Gastrocnemius medialis (tissue), 4 donors: ENCODE results near the gene SPDYA. TPM values are rescaled to one million over a fixed set of nuclear protein-coding genes. Genes with fewer than 3 reads are reported as not detected.

Experiments
- ATAC-seq, 2 donors: fragments of 150-250 bp; one replicate each; pipeline ENCODE4 v1.9.1; 2016
- DNase-seq, 2 donors: peaks; one replicate each; pipeline ENCODE4 v3.0.0-alpha.2; 2019
- H3K27ac ChIP-seq, 4 donors: fragments of 200-600 bp; sonication (generic); 1 replicate in 1 of 4; 2 replicates in 3 of 4; pipeline ENCODE4 v1.5.1; 2016 to 2018; ENCODE audit warnings: mild to moderate bottlenecking in 2 of 4, moderate library complexity in 1 of 4
- H3K27me3 ChIP-seq, 3 donors: fragments of 200-600 bp; sonication (generic) in 2 of 3; 1 replicate in 1 of 3; 2 replicates in 2 of 3; pipeline versions ENCODE4 v1.5.1 to v1.6.0; 2016 to 2019; ENCODE audit warnings: mild to moderate bottlenecking in 1 of 3, moderate library complexity in 1 of 3
- H3K36me3 ChIP-seq, 2 donors: fragments of 200-600 bp; sonication (generic) in 1 of 2; one replicate each; pipeline ENCODE4 v1.5.1; 2017 to 2018
- H3K4me1 ChIP-seq, 2 donors: fragments of 200-600 bp; sonication (generic) in 1 of 2; one replicate each; pipeline ENCODE4 v1.5.1; 2016 to 2017; ENCODE audit warnings: mild to moderate bottlenecking in 2 of 2
- H3K4me3 ChIP-seq, 4 donors: fragments of 200-600 bp; sonication (generic) in 3 of 4; 1 replicate in 1 of 4; 2 replicates in 3 of 4; pipeline ENCODE4 v1.5.1; 2016 to 2019; ENCODE audit warnings: mild to moderate bottlenecking in 2 of 4
- H3K9me3 ChIP-seq, 3 donors: fragments of 200-600 bp; sonication (generic) in 2 of 3; 1 replicate in 1 of 3; 2 replicates in 2 of 3; pipeline ENCODE4 v1.5.1; 2016 to 2019
- POLR2A ChIP-seq, 2 donors: fragments of 450-650 bp; IDR thresholded peaks; one replicate each; pipeline ENCODE4 v1.6.1; 2017; ENCODE audit warnings: antibody characterized with exemption in 2 of 2, mild to moderate bottlenecking in 2 of 2, moderate library complexity in 2 of 2
- in situ Hi-C, 4 donors: fragments of 200-750 bp; cut with MboI; loops; one replicate each; pipeline versions ENCODE4 v1.15.0 to v1.8.0; 2017; ENCODE audit warnings: low sequenced_read_pairs in 4 of 4
- intact Hi-C: fragments of 100-400 bp; cut with DNase I; formaldehyde crosslinking; loops from one replicate; pipeline ENCODE4 v1.15.1; 2023; ENCODE audit warnings: low total_unique reads
- total RNA-seq, 4 donors: library from RNA; depleted of rRNA; stranded (reverse); fragments of >200 nt; gene quantifications; one replicate each; pipeline versions ENCODE4 v1.1.0 to v1.2.3, GENCODE V29; 2016
- TF ChIP-seq, protein P1 (sequence below), 5 experiments: fragments of 450-650 bp in 3 of 5; fragments of 200-600 bp in 2 of 5; sonication (generic) in 2 of 5; IDR thresholded peaks in 4 of 5; conservative IDR thresholded peaks in 1 of 5; 1 replicate in 4 of 5; 2 replicates in 1 of 5; pipeline ENCODE4 v1.5.1; 2016 to 2019; ENCODE audit warnings: antibody characterized with exemption in 5 of 5, mild to moderate bottlenecking in 3 of 5, moderate library complexity in 3 of 5

Gene SPDYA
- total RNA-seq, 4 donors from 2014 or later = 0.31 TPM; not detected in 3

DNA sequence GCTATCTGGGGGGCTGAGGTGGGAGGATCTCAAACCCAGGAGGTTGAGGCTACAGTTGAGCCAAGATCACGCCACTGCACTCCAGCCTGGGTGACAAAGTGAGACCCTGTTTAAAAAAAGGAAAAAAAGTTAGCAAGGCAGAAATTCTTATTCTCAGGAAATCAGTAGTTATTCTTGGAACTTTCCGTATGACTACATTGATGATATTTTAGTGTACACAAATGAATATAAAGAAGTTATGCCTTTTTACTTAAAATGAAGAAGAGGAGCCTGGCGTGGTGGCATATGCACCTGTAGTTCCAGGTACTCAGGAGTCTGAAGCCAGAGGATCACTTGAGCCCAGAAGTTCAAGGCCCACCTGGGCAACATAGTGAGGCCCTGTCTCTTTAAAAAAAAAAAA is 7.4 kb downstream of the SPDYA start:
- H3K9me3 ChIP-seq = no peaks in the 10 kb centered on the region
- no peaks in the 10 kb centered on the region for H3K36me3 ChIP-seq
- no peak for TF ChIP-seq POLR2A (IDR thresholded peaks at IDR 0.05)
- TF ChIP-seq, protein P1, sequence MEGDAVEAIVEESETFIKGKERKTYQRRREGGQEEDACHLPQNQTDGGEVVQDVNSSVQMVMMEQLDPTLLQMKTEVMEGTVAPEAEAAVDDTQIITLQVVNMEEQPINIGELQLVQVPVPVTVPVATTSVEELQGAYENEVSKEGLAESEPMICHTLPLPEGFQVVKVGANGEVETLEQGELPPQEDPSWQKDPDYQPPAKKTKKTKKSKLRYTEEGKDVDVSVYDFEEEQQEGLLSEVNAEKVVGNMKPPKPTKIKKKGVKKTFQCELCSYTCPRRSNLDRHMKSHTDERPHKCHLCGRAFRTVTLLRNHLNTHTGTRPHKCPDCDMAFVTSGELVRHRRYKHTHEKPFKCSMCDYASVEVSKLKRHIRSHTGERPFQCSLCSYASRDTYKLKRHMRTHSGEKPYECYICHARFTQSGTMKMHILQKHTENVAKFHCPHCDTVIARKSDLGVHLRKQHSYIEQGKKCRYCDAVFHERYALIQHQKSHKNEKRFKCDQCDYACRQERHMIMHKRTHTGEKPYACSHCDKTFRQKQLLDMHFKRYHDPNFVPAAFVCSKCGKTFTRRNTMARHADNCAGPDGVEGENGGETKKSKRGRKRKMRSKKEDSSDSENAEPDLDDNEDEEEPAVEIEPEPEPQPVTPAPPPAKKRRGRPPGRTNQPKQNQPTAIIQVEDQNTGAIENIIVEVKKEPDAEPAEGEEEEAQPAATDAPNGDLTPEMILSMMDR (IDR thresholded peaks at IDR 0.05 in 4 of 5, conservative IDR thresholded peaks at IDR 0.05 in 1 of 5) = no peak
- intact Hi-C loops (no loop called here), in situ Hi-C loops (loop anchor here in 3 of 4 donors (25.0 kb wide), 1 partner anchor 369 kb away; no protein-coding TSS in a partner anchor)
- H3K27ac ChIP-seq = no peak overlapping the region
- no peaks in the 10 kb centered on the region for H3K27me3 ChIP-seq
- no peak for ATAC-seq
- DNase-seq = no peak
- H3K4me3 ChIP-seq = no peak overlapping the region
- no peaks in the 10 kb centered on the region for H3K4me1 ChIP-seq

- in situ Hi-C loops = loop anchor here in 3 of 4 donors (25.0 kb wide), 1 partner anchor 366 kb away; no protein-coding TSS in a partner anchor
- peak; percentile 12 to 28 for DNase-seq
- Histone ChIP-seq H3K9me3 (no peaks in the 10 kb centered on the region), H3K27ac (no peak overlapping the region), H3K4me3 (no peak overlapping the region), H3K36me3 (no peaks in the 10 kb centered on the region), H3K4me1 (no peaks in the 10 kb centered on the region), H3K27me3 (no peaks in the 10 kb centered on the region)
- intact Hi-C loops = loop anchor here (1.0 to 10.0 kb wide), 5 partner anchors 73 to 1253 kb away; partner anchors contain the start of gene WDR43
- ATAC-seq = peak; percentile 70 to 94
- TF ChIP-seq, protein P1 (IDR thresholded peaks at IDR 0.05 in 4 of 5, conservative IDR thresholded peaks at IDR 0.05 in 1 of 5) = peak; percentile 67 to 80 (median 74)
- no peak for TF ChIP-seq POLR2A (IDR thresholded peaks at IDR 0.05)
Measured at GRCh38 chr2:28821295-28821958, 10.8 kb downstream of the SPDYA start.

- TF ChIP-seq, protein P1 (IDR thresholded peaks at IDR 0.05 in 4 of 5, conservative IDR thresholded peaks at IDR 0.05 in 1 of 5) = no peak
- TF ChIP-seq POLR2A (IDR thresholded peaks at IDR 0.05) = no peak
- Histone ChIP-seq H3K4me3 (no peak overlapping the region), H3K27me3 (no peaks in the 10 kb centered on the region), H3K9me3 (no peaks in the 10 kb centered on the region), H3K4me1 (no peaks in the 10 kb centered on the region), H3K36me3 (no peaks in the 10 kb centered on the region), H3K27ac (no peak overlapping the region)
- DNase-seq (no peak), ATAC-seq (no peak)
- in situ Hi-C loops = loop anchor here in 3 of 4 donors (25.0 kb wide), 1 partner anchor 365 kb away; no protein-coding TSS in a partner anchor
- intact Hi-C loops = loop anchor here (10.0 kb wide), 1 partner anchor 1253 kb away; no protein-coding TSS in a partner anchor
Measured at GRCh38 chr2:28822036-28822435, 11.4 kb downstream of the SPDYA start.

DNA sequence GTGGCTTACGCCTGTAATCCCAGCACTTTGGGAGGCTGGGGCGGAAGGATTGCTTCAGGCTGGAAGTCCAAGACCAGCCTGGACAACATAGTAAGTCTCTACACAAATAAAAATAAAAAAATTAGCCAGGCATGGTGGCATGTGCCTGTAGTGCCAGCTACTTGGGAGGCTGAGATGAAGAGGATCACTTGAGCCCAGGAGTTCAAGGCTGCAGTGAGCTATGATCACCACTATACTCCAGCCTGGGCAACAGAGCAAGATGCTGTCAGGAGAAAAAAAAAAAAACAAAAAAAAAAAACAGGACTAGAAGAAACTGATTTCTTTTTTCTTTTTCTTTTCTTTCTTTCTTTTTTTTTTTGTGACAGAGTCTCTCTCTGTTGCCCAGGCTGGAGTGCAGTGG is 13.6 kb downstream of the SPDYA start:
- no peaks in the 10 kb centered on the region for H3K27me3 ChIP-seq
- H3K4me3 ChIP-seq = no peak overlapping the region
- no peaks in the 10 kb centered on the region for H3K36me3 ChIP-seq
- H3K9me3 ChIP-seq = no peaks in the 10 kb centered on the region
- H3K4me1 ChIP-seq = no peaks in the 10 kb centered on the region
- DNase-seq (no peak), ATAC-seq (no peak)
- intact Hi-C loops = loop anchor here (10.0 kb wide), 1 partner anchor 1251 kb away; no protein-coding TSS in a partner anchor
- H3K27ac ChIP-seq = no peak overlapping the region
- TF ChIP-seq, protein P1 (IDR thresholded peaks at IDR 0.05 in 4 of 5, conservative IDR thresholded peaks at IDR 0.05 in 1 of 5) = no peak
- no peak for TF ChIP-seq POLR2A (IDR thresholded peaks at IDR 0.05)
- in situ Hi-C loops = loop anchor here in 3 of 4 donors (25.0 kb wide), 1 partner anchor 363 kb away; no protein-coding TSS in a partner anchor
